Kidney (tissue), 14 donors: ENCODE data around the gene SGCD. TPM values are rescaled to one million over a fixed set of nuclear protein-coding genes. Genes with fewer than 3 reads are reported as not detected.

Source experiments
- DNase-seq, 5 donors: peaks; one replicate each; pipeline ENCODE4 v3.0.0-alpha.2; 2013 to 2020
- FAIRE-seq: peaks from 2 replicates; lab custom pipeline; 2012; peaks lifted over from hg19 to GRCh38; lab: Jason Lieb, UNC
- H3K27ac ChIP-seq, 2 donors: one replicate each; pipeline ENCODE4 v1.7.0; 2013; ENCODE audit warnings: low read depth in 2 of 2, low read length in 2 of 2, inconsistent platforms in 1 of 2
- H3K27me3 ChIP-seq: one replicate; pipeline ENCODE4 v1.7.1; 2013; ENCODE audit warnings: low read length, inconsistent platforms; ENCODE audit not compliant: control insufficient read depth, insufficient read depth
- H3K36me3 ChIP-seq, 3 donors: one replicate each; pipeline versions ENCODE4 v1.7.0 to v1.7.1; 2013; ENCODE audit warnings: low read length in 3 of 3, control low read depth in 1 of 3, inconsistent platforms in 1 of 3; ENCODE audit not compliant: insufficient read depth in 3 of 3, control insufficient read depth in 2 of 3
- H3K4me1 ChIP-seq, 3 donors: one replicate each; pipeline versions ENCODE4 v1.7.0 to v1.7.1; 2013; ENCODE audit warnings: low read length in 3 of 3, inconsistent platforms in 1 of 3, low read depth in 1 of 3; ENCODE audit not compliant: control insufficient read depth in 2 of 3, insufficient read depth in 2 of 3
- H3K4me3 ChIP-seq, 3 donors: one replicate each; pipeline versions ENCODE4 v1.7.0 to v1.8.1; 2013; ENCODE audit warnings: low read length in 3 of 3, control low read depth in 1 of 3, inconsistent platforms in 1 of 3
- H3K9ac ChIP-seq, 3 donors: one replicate each; pipeline versions ENCODE4 v1.7.0 to v1.7.1; 2013; ENCODE audit warnings: low read length in 3 of 3, control low read depth in 1 of 3, inconsistent platforms in 1 of 3
- H3K9me3 ChIP-seq, 3 donors: one replicate each; pipeline versions ENCODE4 v1.7.0 to v1.7.1; 2013; ENCODE audit warnings: low read length in 3 of 3, control low read depth in 1 of 3, inconsistent platforms in 1 of 3; ENCODE audit not compliant: control insufficient read depth in 2 of 3, insufficient read depth in 1 of 3
- intact Hi-C: fragments of 100-400 bp; cut with DNase I; formaldehyde crosslinking; loops from one replicate; pipeline ENCODE4 v1.11.1; 2022
- polyA plus RNA-seq: library from polyadenylated mRNA; stranded (reverse); fragments of 350-450 nt; fragmentation: Illumina TruSeq; extraction: RNeasy Lipid Tissue Mini Kit (QIAGEN cat#74804); gene quantifications from one replicate; pipeline ENCODE4 v1.2.3, GENCODE V29; 2014; ENCODE audit warnings: low read depth, low replicate concordance; ENCODE audit not compliant: insufficient read depth
- total RNA-seq: library from RNA; stranded (reverse); fragmentation: NEBNext Ultra II Directional; extraction: Animal tissue kit (Norgen Biotek cat#: 25700); gene quantifications from one replicate; pipeline ENCODE4 v1.2.1, GENCODE V29; 2021
- TF ChIP-seq, protein P1 (sequence below): IDR thresholded peaks from 3 replicates; pipeline ENCODE4 v1.5.1; 2012; ENCODE audit warnings: mild to moderate bottlenecking, moderate library complexity, borderline replicate concordance; ENCODE audit not compliant: insufficient read depth; ENCODE audit errors: extremely low read depth
- donor health status: control.
- donor health status: control.
- donor health status: control.
- donor health status: control.
- donor health status: control.
- donor health status: DM: yes; HTN: yes; CAD: no.
- donor health status: Normal renal cell carcinoma (clear cell type).

The SGCD gene
- total and polyA plus RNA-seq, 2 donors from 2014 or later: 0.99 to 2.7 TPM

- Histone ChIP-seq H3K27me3 (no peaks in the 10 kb centered on the region), H3K9ac (no peak overlapping the region), H3K27ac (no peak overlapping the region), H3K9me3 (no peaks in the 10 kb centered on the region), H3K4me3 (no peak overlapping the region), H3K36me3 (no peaks in the 10 kb centered on the region), H3K4me1 (no peaks in the 10 kb centered on the region)
- intact Hi-C loops: no loop called here
- DNase-seq (no peak), FAIRE-seq (no peak)
- TF ChIP-seq, protein P1, sequence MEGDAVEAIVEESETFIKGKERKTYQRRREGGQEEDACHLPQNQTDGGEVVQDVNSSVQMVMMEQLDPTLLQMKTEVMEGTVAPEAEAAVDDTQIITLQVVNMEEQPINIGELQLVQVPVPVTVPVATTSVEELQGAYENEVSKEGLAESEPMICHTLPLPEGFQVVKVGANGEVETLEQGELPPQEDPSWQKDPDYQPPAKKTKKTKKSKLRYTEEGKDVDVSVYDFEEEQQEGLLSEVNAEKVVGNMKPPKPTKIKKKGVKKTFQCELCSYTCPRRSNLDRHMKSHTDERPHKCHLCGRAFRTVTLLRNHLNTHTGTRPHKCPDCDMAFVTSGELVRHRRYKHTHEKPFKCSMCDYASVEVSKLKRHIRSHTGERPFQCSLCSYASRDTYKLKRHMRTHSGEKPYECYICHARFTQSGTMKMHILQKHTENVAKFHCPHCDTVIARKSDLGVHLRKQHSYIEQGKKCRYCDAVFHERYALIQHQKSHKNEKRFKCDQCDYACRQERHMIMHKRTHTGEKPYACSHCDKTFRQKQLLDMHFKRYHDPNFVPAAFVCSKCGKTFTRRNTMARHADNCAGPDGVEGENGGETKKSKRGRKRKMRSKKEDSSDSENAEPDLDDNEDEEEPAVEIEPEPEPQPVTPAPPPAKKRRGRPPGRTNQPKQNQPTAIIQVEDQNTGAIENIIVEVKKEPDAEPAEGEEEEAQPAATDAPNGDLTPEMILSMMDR: no peak
Observed at GRCh38 chr5:156585999-156586398, 259.0 kb downstream of the SGCD start.

GRCh38 chr5:156587012-156587411 lies 260.0 kb downstream of the SGCD start:
- H3K36me3 ChIP-seq: no peaks in the 10 kb centered on the region
- no peaks in the 10 kb centered on the region for H3K27me3 ChIP-seq
- TF ChIP-seq, protein P1: no peak
- H3K27ac ChIP-seq: no peak overlapping the region
- H3K4me1 ChIP-seq: no peaks in the 10 kb centered on the region
- DNase-seq (no peak), FAIRE-seq (no peak)
- intact Hi-C loops: no loop called here
- no peaks in the 10 kb centered on the region for H3K9me3 ChIP-seq
- H3K9ac ChIP-seq: no peak overlapping the region
- no peak overlapping the region for H3K4me3 ChIP-seq

DNA sequence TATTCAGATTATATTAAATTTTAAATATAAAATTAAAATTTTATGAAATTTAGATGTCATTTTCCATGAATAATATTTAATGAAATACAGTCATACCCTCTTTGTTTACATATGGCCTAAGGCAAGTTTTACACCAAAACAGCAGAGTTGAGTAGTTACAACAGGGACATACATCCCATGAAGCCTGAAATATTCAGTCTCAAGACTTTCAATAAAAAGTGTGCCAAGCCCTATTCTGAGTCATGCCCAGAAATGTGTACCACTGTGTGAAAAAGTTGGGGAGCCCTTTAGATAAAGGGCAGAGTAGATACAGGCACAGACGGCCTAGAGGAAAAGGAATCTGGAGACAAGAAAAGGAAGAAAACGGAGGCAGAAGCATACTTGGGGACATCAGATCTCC lies 261.3 kb downstream of the SGCD start:
- Histone ChIP-seq H3K27ac (no peak overlapping the region), H3K27me3 (no peaks in the 10 kb centered on the region), H3K9ac (no peak overlapping the region), H3K9me3 (no peaks in the 10 kb centered on the region), H3K4me1 (no peaks in the 10 kb centered on the region), H3K36me3 (no peaks in the 10 kb centered on the region), H3K4me3 (no peak overlapping the region)
- no peak for FAIRE-seq
- intact Hi-C loops: no loop called here
- TF ChIP-seq, protein P1: no peak
- no peak for DNase-seq
